ENCODE data around the gene SHMT1.
"Not testable (repeated sequence)": the region's sequence is repeated elsewhere in the genome, so short reads cannot be mapped to it uniquely, and the experiment has no call there.

SHMT1 gene

GRCh38 chr17:18363101-18364049 is at the start of gene SHMT1:
SHMT1 (minus strand) TSS chr17:18363550; CDS start chr17:18355981, 7,569 bp downstream.
- DNase-seq (ENCODE audit: low read depth): peak; percentile 82

DNA sequence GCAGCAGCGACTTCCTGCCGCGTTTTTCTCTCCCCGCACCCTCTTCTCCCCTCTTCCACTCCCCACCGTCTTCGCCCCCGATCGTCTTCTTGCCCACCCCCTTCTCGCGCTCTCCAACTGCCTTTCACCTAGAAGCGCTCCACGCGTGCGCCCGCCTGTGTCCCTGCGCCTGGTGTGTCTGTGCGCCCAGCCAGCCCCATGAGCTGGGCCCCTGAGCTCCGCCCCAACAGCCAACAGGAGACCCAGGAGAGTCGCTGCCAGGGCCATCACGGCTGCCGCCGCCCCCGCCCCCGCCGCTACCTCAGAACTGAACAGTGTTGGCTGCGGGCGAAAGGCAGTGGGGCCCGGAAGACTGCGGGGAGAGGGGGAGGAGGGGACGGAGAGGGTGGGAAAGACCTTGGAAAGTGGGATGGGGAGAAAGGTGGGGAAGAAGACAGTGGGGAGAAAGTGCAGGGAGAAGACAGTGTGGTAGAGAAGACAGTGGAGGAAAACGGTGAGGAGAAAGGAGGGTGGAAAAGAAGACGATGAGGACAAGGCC is 48.7 kb upstream of the SHMT1 start:
- not testable (repeated sequence) for DNase-seq (ENCODE audit: low read depth)

- DNase-seq (ENCODE audit: low read depth): peak; percentile 2
Observed at GRCh38 chr17:18411377-18411864, 48.1 kb upstream of the SHMT1 start.

- not testable (repeated sequence) for DNase-seq (ENCODE audit: low read depth)
Observed at GRCh38 chr17:18410736-18411135, 47.4 kb upstream of the SHMT1 start.

GRCh38 chr17:18409321-18409720 is 46.0 kb upstream of the SHMT1 start:
- DNase-seq (ENCODE audit: low read depth): not testable (repeated sequence)

DNA sequence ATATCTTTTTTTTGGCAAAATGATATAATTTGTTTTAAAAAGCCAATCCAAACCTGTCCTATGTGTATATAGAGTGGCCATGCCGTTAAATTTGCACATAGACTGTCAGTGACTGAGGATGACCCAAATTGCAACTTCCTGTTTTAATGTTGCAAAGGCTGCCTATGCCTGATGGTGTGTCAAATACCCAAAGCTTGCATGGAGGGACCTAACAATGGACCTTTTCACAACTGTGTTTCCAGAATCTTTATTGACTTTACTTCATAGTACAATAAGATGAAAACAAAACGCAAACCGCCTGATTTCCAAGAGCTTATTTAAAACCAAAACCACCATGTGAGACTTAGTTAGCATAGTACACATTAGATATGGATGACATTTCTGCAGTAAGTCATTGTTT is 45.6 kb upstream of the SHMT1 start:
- not testable (repeated sequence) for DNase-seq (ENCODE audit: low read depth)

DNA sequence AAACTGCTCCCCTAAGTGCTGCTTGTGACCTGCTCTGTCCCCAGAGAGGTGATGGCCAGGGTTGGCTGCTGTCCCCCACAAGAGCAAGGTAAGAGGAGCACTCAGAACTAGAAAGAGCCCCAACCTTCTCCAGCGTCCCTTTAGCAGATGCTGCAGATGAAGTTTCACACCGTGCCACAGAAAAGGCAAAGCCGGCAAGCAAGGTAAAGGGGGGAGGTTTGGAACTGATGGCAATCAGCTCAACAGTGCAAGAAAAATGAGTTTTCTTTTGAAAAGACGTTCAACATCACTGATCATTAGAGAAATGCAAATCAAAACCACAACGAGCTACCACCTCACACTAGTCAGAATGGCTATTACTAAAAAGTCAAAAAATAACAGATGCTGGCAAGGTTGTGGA is 40.3 kb upstream of the SHMT1 start:
- DNase-seq (ENCODE audit: low read depth): not testable (repeated sequence)

- not testable (repeated sequence) for DNase-seq (ENCODE audit: low read depth)
Observed at GRCh38 chr17:18403166-18403565, 39.8 kb upstream of the SHMT1 start.

GRCh38 chr17:18401872-18402590 is 38.7 kb upstream of the SHMT1 start:
- DNase-seq (ENCODE audit: low read depth): not testable (repeated sequence)

DNA sequence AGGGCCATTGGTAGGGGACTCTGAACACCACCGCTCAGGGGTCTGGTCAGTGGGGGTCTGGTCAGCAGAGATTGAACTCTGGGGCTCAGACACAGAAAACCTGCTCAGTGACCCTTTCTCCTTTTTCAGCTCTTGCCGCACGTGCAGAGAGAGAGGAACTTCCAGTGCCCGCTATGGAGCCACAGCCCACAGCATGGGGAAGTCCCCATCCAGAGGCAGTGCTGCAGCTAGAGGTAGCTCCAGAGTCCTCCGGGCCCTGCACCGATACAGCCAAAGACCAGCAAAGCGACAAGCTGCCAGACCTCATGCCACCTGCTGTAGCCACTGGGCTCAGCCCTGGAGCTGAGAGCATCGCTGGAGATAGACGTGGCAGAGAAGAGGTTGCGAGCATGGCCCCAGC is 25.4 kb upstream of the SHMT1 start:
- not testable (repeated sequence) for DNase-seq (ENCODE audit: low read depth)

DNA sequence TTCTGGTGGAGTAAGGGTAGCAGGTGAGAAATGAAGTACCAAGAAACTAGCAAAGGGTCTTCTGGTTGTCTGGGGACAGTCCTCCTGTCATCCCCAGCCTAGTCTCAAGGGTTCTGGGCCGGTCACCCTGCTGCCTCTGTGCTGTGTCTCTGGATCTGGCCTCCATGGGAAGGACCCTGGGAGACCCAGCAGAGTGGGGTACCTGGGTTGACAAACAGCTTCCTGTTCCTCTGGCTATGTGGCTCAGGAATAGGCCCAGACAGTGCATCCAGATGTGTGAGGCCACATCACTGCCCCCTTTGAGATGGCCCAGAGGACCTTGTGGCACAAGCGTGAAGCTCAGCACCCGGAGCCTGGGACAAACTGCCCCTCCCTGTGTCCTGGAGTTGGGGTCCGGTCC is 24.9 kb upstream of the SHMT1 start:
- not testable (repeated sequence) for DNase-seq (ENCODE audit: low read depth)

DNA sequence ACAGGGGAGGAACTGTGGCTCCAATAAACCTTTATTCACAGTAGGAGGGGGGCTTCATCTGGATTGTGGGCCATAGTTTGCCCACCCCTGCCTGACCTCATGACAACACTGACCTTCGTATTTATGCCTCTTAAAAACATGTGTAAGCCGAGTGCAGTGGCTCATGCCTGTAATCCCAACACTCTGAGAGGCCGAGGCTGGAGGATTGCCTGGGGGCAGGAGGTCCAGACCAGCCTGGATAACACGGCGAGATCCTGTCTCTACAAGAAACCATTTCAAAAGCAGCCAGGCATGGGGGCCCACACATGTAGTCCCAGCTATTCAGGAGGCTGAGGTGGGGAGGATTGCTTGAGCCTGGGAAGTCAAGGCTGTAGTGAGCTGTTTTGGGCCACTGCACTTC is 24.2 kb upstream of the SHMT1 start:
- not testable (repeated sequence) for DNase-seq (ENCODE audit: low read depth)

- not testable (repeated sequence) for DNase-seq (ENCODE audit: low read depth)
Observed at GRCh38 chr17:18384271-18384670, 20.9 kb upstream of the SHMT1 start.

GRCh38 chr17:18383079-18383481 is 19.7 kb upstream of the SHMT1 start:
- DNase-seq (ENCODE audit: low read depth): not testable (repeated sequence)

GRCh38 chr17:18382441-18383078 is 19.2 kb upstream of the SHMT1 start:
- DNase-seq (ENCODE audit: low read depth): no peak

DNA sequence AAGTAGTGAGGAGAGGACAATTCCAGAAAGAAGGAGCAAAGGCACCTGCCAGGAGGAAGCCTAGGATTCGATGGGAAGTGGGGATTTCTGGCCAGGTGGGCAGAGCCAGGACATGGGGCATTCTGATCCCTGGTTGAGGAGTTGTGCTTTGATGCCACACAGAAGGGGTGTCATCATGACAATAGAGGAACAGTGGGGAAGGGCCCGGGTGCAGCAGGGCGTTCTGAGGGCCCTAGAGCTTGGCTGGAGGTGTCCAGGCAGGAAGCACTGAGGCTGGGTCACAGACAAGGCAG is 18.5 kb upstream of the SHMT1 start:
- DNase-seq (ENCODE audit: low read depth): no peak

GRCh38 chr17:18381158-18381952 is 18.0 kb upstream of the SHMT1 start:
- DNase-seq (ENCODE audit: low read depth): no peak

DNA sequence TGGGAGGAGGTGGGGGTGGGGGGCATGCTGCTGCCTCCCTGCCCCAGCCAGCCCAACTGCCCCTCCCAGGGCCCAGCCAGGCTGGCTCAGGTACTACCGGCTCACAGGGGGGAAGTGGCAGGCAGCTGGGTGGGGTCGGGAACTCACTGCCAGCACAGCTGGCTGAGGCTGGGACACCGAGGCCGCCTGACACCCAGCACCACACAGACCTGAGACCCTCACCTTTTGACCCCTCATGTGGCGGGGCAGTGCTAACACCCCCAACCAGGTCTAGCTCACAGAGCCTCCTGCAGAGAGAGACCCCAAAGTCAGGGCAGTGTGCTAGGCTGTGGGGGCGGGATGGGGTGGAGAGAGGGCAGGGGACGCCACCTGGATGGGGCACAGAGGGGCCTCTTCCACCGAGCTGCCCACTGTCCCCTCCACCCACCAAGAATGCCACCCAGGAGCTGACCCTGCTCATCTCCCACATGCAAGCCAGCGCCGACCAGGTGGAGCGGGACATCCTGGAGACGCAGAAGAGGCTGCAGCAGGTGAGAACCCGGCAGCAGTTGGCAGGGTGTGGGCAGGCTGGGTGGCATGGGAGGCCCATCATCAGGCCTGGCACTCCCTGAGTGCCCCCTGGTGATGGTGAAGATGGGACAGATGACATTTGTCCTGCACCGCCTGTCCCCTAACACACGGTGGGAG is 17.3 kb upstream of the SHMT1 start:
- DNase-seq (ENCODE audit: low read depth): no peak

DNA sequence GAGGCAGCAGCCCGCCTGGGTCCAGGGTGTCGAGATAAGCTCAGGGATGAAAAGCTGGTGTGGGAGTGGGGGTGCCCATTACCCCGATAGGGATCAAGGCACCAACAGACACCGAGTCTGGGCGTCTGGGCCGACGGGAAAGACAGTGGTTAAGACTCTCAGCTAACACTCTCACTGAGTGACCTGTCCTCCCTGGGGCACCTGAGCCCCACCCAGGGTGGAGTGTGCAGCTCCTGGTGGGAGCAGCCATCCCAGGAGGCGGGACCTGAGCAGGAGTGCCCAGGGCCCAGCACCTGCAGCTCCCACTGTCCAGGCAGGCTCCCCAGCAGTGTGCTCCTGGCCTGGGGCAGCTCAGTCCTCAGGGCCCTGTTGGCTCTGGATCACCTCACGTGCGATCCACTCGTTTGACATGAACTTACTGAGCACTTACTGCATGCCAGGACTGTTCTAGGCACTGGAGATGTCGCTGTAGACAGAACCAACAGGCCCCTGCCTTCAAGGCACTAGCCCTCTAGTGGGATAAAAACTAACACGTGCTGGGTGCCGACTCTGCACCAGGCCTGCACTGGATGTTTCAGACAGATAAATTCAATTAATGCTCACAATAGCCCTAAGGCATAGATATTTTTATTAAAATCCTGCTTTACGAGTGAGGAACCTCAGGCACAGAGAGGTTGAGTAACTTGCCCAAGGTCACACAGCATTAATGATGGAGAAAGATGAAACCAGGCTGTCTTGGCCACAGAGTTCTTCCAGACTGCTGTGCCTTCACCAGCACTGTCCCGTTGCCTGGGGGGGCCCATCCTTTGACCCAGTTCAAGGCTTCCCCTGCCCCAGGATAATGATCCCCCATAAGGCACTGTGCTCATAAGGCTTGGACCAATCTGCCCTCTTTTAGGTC is 16.1 kb upstream of the SHMT1 start:
- no peak for DNase-seq (ENCODE audit: low read depth)

DNA sequence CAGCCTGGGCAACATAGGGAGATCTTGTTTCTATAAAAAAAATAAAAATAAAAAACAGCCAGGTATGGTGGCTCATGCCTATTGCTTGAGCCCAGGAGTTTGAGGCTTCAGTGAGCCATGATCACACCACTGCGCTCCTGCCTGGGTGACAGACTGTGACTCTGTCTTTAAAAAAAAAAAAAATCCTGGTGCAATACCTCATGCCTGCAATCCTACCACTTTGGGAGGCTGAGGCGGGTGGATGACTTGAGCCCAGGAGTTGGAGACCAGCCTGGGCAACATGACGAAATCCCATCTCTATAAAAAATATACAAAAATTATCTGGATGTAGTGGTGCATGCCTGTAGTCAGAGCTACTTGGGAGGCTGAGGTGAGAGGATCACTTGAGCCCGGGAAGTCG is 15.3 kb upstream of the SHMT1 start:
- DNase-seq (ENCODE audit: low read depth): not testable (repeated sequence)
